ENCODE data around the gene WDR26. TPM values are rescaled to one million over a fixed set of nuclear protein-coding genes. Genes with fewer than 3 reads are reported as not detected.

Gene WDR26
- total and polyA plus RNA-seq, 2 of the 4 experiments (the other 2 are of a cell fraction) = 23.8 to 46.4 TPM

GRCh38 chr1:224472806-224473205 lies 38.2 kb upstream of the WDR26 start:
- Histone ChIP-seq H3K56ac (ENCODE audit: extremely low read depth, insufficient read depth, low read length) (no peak overlapping the region), H3K23ac (ENCODE audit: low read depth, low read length) (no peak overlapping the region), H3K4me3 (ENCODE audit: insufficient read depth, low read depth, low read length) (no peak overlapping the region), H2AFZ (replicated peaks; ENCODE audit: low read length, poor library complexity) (no peak overlapping the region), H4K8ac (ENCODE audit: low read depth in 2 of 2, low read length in 2 of 2) (no peak overlapping the region), H4K5ac (ENCODE audit: low read depth, low read length) (no peak overlapping the region), H3K27me3 (ENCODE audit: control insufficient read depth, insufficient read depth, low read length) (no peaks in the 10 kb centered on the region), H2BK5ac (ENCODE audit: low read depth, low read length, poor library complexity, severe bottlenecking) (no peak overlapping the region), H3K4me1 (ENCODE audit: control insufficient read depth, insufficient read depth, low read length) (no peaks in the 10 kb centered on the region), H3K36me3 (ENCODE audit: control insufficient read depth, insufficient read depth, low read length) (no peaks in the 10 kb centered on the region), H3K14ac (replicated peaks; ENCODE audit: low read depth, low read length) (no peak overlapping the region), H3K4me2 (ENCODE audit: low read depth, low read length) (no peak overlapping the region), H3K79me1 (ENCODE audit: low read depth in 1 of 2, low read length in 2 of 2) (no peaks in the 10 kb centered on the region), H3K18ac (ENCODE audit: low read depth, low read length) (no peak overlapping the region), H4K20me1 (ENCODE audit: insufficient read depth, low read length) (no peaks in the 10 kb centered on the region), H2BK15ac (ENCODE audit: low read depth, low read length) (no peak overlapping the region), H3K9me3 (ENCODE audit: control insufficient read depth, insufficient read depth, low read length) (no peaks in the 10 kb centered on the region), H3K9ac (ENCODE audit: low read depth, low read length) (no peak overlapping the region), H2AK5ac (ENCODE audit: low read depth, low read length) (no peak overlapping the region), H3K4ac (ENCODE audit: low read depth, low read length) (no peak overlapping the region), H3K9me1 (ENCODE audit: insufficient read depth, low read length) (no peaks in the 10 kb centered on the region), H2AK9ac (replicated peaks; ENCODE audit: low read depth, low read length, poor library complexity) (no peak overlapping the region), H3K27ac (ENCODE audit: insufficient read depth, low read length) (no peak overlapping the region), H2BK20ac (ENCODE audit: low read depth, low read length) (no peak overlapping the region), H2BK120ac (ENCODE audit: low read depth, low read length) (no peak overlapping the region), H4K91ac (ENCODE audit: insufficient read depth, low read depth, low read length) (no peak overlapping the region)
- dilution Hi-C loops (cut with HindIII; ENCODE audit: low sequenced_read_pairs, unreplicated experiment) (no loop called here), in situ Hi-C loops (cut with MboI; ENCODE audit: low sequenced_read_pairs) (no loop called here), intact Hi-C loops (cut with micrococcal nuclease) (no loop called here)
- ATAC-seq (ENCODE audit: low read depth) (no peak), DNase-seq (no peak)
- CTCF ChIA-PET = interaction anchor here (0.6 kb wide), 1 partner anchor 120 kb away, joined by 3 read pairs; no protein-coding TSS in a partner anchor
- TF ChIP-seq CHD1 (IDR thresholded peaks at IDR 0.05; ENCODE audit: low read depth, low read length) = no peak
- no peak for TF ChIP-seq CTCF (conservative IDR thresholded peaks at IDR 0.05; ENCODE audit: low read depth, low read length)
- BruUV-seq (replicated peaks) = no TSS peak
- POLR2A ChIA-PET (ENCODE audit: unreplicated experiment) = no interaction called here
- WGBS, 2 experiments (ENCODE audit: extremely low coverage in 2 of 2, insufficient read length in 1 of 2) = no CpG with 5 or more reads among the region's 1 CpG
